NCI-H2196 treated with DMSO at 0.1 percent for 48 hours (cell line): ENCODE measurements around the gene BOLA1.
A peak's percentile ranks its signal among the peaks of the same experiment; 100 is the strongest.
"Not testable (repeated sequence)": the region's sequence is repeated elsewhere in the genome, so short reads cannot be mapped to it uniquely, and the experiment has no call there.

Experiments
- DNase-seq: peaks from one replicate; lab custom pipeline; 2025; ENCODE audit not compliant: unreplicated experiment; lab: John Stamatoyannopoulos, UW

Gene BOLA1, protein sequence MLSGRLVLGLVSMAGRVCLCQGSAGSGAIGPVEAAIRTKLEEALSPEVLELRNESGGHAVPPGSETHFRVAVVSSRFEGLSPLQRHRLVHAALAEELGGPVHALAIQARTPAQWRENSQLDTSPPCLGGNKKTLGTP

DNA sequence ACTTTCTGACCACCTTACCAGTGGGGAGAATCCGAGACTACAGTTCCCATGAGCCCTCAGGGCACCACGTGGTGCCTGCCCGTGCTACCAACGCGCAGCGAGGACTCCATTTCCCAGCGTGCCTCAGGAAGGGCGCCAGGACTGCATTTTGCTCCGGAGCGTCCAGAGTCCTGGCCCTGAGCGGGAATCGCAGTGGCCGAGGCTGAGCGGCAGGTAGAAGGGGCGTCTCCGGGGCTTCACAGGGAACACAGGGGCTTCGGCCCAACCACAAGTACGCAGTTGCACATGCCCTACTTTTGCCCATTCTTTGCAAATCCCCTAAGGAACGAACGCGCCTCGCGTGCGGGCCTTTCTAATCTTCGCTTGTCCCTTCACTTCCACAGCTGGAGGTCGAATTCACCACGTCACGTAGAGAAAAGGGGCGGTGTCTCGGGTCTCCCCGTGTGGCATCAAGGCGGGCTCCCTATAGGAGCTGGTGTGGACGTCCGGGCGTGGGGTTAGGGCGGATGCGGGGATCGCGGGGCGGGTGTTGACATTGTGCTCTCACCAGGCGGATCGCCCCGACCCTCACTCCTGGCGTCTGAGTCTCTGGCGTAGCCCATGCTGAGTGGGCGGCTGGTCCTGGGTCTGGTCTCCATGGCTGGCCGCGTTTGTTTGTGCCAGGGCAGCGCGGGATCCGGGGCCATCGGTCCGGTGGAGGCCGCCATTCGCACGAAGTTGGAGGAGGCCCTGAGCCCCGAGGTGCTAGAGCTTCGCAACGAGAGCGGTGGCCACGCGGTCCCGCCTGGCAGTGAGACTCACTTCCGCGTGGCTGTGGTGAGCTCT is at the start of gene BOLA1:
Gene BOLA1, plus strand, starts transcription at position 109 of the 825 bp plus-strand sequence. Its CDS starts 492 bp downstream, at position 601.
- DNase-seq = peak; percentile 77

DNA sequence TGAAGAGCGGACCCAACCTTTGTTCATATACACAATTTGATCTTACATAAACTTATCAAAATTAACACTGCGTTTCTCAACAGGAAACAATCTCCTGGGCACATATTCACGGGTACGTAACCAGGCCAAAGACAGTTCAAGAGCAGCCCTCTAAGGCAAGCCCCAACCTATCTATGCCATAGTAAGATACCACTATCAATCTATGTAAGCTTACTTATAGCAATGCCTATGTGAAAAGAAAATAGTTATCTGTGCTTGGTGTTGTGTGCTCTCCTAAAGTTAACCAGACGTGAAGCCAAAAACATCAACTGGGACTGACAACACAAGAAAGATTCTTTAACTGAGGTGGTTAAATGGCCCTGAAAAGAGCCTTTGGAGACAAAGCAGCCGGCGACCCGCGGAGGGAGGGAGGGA is 49.4 kb upstream of the BOLA1 start:
- no peak for DNase-seq

DNA sequence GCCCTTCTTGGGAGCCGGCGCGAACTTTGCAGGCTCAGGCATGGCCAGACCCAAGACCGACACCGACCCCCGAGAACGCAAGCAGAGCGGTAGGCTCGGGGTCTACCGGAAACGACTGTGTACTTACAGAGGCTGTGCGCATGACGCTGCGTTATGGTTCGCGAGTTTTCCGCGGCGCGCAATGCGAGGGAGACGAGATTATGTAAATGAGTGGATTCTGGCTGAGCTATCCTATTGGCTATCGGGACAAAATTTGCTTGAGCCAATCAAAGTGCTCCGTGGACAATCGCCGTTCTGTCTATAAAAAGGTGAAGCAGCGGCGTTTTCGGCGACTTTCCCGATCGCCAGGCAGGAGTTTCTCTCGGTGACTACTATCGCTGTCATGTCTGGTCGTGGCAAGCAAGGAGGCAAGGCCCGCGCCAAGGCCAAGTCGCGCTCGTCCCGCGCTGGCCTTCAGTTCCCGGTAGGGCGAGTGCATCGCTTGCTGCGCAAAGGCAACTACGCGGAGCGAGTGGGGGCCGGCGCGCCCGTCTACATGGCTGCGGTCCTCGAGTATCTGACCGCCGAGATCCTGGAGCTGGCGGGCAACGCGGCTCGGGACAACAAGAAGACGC is 48.5 kb upstream of the BOLA1 start:
- not testable (repeated sequence) for DNase-seq

DNA sequence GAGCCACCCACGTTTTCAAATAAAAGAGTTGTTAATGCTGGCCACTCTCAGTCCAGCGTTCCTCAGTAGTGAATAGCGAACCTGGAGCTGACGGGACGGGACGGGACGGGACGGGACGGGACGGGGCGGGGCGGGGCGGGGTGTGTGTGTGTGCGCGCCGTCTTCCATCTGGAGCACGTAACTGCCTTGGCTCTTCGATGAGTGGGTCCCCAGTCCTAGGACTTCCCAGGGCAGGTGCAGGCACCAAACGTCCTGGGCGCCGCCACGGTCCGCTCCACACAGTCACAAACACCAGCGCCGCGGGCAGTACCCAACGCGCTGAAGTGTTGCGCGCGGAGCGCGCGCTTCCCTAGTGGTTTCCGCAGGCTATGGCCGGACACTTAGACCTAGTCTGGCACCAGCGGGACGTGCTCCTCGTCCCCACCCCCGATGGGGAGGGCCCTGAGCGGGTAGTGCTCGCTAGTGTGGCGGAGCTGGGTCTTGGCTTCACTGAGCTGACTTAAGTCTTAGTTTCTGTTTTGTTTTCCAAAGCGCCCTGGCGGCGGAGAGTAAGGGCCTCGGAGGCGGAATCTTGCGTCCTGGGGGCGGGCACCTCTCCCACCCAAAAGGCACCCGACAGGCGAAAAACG is 47.7 kb upstream of the BOLA1 start:
- DNase-seq = not testable (repeated sequence)

DNA sequence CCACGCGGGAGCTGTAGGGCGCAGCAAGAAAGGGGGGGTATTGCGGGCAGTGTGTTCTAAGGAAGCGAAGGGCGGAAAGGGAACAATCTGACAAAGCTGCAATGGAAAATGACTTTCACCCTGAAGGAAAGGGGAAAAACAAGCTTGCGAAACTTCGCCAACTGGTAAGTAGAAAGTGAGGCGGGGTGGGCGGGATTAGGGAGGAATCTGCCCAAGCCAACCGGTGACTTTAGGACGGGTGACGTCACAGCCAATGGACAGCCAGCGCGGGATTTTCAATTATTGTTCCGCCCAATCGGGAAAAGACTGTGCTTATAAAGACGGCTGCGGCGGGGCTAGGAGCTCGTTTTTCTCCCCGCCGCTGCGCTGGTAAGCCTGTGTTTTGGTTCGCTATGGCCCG is 47.1 kb upstream of the BOLA1 start:
- not testable (repeated sequence) for DNase-seq

DNA sequence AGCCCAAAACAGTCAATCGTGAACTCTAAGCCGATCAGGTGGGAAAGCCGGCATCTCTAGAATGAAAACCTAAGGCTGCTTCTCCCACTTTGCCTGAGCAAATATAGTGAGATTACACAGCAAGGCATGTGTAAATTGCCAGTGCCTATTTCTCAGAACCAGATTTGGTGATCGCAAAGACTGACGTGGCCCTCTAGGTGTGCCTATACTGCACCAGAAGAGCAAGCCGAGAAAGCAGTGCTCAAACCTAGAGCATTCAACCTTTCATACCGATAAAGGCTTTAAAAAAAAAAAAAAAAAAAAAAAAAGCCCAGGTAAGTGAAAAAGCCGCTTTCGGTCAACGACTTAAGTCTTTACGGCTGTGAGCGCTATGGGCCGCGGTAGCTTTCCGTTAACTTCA is 39.1 kb upstream of the BOLA1 start:
- DNase-seq = not testable (repeated sequence)

DNA sequence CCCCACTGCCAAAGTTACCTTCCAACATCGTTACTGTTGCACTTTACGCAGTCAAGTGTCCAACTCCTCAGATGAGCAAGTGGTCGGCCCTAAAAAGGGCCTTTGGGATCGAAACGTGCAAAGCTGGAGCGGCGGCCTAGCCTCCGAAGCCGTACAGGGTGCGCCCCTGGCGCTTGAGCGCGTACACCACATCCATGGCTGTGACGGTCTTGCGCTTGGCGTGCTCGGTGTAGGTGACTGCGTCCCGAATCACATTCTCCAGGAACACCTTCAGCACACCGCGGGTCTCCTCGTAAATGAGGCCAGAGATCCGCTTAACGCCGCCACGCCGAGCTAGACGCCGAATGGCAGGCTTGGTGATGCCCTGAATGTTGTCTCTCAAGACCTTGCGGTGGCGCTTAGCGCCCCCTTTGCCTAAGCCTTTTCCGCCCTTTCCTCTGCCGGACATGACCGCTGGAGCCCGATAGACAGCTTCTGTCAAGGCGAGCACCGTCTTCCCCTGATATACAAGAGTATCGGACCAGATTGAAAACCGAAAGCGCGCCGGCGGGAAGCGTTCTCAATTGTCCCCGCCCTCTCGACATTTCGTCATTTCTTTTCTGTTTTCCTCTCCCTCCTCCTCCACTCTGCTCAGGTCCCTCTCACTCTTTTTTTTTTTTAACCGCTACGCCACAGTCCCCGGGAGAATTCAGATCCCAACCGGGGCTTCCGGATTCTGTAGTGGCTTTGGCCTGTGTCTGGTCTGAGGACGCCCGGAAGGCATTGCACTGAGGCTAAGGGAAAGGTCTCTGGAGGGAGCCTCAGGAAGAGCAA is 38.5 kb upstream of the BOLA1 start:
- DNase-seq = not testable (repeated sequence)

DNA sequence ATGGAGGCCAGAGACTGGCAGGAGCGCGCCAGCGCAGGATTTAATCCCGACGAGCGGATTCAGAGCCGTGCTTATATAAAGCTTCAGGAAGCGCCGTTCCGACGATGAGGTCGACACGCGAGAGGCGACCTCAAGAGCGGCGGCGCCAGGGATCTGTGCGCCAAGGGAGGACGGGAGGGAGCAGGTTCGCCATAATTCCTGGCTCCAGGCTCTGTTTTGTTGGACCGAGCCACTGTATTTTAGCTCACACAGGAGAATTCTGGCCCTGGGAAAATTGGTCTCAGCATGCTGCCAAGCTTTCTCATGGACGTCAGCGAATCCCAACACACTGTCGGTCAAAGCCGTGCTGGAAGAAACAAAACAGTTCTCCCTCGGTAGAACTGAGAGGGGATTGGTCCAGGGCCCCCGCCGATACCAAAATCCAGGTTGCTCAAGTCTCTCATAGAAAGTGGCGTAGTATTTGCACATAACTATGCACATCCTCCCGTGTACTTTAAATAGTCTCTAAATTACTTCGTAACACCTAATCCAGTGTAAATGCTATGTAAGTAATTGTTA is 37.8 kb upstream of the BOLA1 start:
- not testable (repeated sequence) for DNase-seq

DNA sequence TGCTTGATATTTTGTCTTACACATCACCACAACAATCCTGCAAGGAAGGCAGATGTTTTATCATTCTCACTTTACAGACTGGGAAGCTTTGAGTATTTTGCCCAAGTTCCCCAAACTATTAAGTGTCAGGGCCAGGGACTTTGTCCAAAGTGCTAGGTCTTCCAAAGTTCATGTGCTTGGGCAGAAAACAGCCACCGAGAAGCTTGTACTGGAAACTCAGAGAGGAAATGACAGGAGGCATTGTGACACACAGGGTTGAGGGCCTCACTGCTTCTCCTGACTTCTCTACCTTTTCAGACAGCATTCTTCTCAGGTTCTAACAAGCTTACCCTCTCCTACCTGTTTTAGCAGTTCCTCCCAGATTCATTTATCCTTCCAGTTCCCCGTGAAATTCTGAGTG is 32.5 kb upstream of the BOLA1 start:
- DNase-seq = not testable (repeated sequence)

DNA sequence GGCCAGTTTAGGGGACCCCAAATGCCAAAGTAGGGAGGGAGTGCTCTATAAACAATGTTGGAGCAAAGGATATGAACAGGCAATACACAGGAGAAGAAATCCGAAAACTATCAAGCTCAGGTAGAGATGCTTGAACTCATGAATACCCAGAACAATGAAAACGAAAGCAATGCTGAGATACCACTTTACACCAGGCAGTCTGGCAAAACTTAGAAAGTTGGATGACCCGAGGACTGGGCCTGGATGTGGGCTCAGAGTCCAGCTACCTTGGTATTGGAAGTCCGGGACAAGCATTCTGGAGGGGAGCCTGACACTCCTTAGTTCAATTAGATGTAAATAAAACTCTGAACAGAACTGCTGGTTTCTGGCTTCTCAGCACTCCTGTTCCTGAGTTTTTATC is 26.3 kb upstream of the BOLA1 start:
- not testable (repeated sequence) for DNase-seq

DNA sequence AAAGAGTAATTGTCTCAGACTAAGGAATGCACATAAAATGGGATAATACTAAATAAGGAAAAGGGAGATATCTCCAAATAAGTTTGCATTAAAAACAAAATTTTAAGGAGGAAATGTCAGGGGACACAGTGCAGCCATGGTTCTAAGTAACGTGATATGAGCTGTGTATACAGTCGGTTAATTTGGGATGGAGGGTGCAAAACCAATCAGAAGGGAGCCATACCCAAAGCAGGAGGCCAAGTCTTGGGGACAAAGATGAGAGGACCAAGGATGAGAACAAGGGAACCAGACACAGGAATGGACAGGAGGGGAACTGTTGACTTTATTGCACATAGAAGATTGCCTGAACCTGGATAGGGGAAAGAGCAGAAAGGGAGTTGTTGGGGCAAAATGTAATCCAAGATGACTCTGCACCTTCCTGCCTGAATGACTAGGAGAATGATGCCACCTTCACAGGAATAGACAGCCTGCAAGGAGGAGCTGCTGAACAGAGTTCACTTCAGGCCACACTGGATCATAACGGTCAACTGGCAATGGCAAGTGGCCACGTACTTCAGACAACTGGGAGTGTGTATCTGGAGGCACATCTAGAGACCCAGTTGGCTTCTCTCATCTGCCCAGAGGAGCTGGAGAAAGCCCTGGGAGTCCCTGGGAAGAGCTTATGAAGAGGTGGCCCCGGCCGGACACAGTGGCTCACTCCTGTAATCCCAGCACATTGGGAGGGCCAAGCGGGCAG is 22.0 kb upstream of the BOLA1 start:
- no peak for DNase-seq

DNA sequence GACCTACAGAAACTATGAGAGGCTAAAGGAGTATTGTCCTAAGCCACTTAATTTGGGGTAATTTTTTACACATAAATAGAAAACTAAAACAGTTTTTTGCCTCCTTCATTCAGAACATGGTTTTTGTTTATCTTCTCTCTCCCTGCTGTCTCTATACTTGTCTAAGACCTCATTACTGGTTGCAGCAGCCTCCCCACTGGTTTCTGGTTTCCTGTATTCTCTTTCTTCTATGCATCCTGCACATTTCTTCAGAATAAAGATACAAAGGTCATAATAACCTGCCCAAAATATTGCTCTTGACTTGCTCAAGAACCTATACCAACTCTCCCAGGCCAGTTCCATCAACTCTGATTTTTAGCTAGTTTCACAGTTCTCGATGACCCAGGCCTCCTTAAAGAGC is 19.8 kb upstream of the BOLA1 start:
- DNase-seq = no peak

DNA sequence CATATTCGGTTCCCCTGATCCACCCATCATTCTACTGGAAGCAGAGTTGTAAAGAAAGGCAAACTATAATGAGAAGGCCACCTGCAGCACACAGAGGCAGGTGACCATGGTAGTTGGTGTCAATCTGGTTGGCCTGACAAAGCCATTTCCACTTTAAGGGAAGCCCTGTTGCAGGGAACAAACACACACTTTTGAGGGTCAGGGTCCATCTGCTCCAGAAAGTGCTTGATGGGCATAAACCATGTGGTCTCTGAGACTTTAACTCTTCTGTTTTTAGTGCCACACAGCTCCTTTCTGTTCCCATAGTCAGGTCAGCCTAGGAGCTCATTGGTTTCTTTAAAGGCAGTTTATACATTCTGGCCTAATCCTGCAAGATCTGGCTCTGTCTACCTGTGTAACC is 17.5 kb upstream of the BOLA1 start:
- no peak for DNase-seq

DNA sequence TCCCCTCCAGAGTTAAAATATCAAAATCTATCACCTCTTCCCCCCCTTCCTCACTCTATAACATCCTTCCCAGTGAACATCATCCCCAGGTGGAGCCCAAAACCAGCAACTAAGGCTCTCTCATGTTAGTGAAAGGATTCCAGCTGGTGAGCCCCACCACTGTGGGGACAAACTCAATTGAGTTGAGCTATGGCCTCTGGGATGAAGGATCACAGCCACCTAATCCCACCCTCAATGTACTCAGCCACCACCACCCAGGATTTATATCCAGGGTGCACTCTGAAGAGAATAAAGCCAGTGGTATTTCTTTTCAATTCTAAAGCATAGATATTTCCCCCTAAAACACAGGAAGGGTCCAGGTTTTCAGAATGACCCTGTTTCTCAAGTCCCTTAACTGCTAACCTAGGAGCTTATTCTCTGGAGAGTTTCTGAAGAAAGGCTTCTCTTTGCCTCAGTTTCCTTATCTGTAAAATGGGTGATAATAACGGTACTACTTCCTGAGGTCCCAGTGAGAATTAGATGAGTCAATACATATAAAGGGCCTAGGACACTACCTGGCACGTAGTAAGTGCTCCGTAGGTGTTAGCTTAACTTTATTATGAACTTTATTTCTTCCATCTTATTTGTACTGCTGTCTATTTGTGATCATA is 15.6 kb upstream of the BOLA1 start:
- no peak for DNase-seq

DNA sequence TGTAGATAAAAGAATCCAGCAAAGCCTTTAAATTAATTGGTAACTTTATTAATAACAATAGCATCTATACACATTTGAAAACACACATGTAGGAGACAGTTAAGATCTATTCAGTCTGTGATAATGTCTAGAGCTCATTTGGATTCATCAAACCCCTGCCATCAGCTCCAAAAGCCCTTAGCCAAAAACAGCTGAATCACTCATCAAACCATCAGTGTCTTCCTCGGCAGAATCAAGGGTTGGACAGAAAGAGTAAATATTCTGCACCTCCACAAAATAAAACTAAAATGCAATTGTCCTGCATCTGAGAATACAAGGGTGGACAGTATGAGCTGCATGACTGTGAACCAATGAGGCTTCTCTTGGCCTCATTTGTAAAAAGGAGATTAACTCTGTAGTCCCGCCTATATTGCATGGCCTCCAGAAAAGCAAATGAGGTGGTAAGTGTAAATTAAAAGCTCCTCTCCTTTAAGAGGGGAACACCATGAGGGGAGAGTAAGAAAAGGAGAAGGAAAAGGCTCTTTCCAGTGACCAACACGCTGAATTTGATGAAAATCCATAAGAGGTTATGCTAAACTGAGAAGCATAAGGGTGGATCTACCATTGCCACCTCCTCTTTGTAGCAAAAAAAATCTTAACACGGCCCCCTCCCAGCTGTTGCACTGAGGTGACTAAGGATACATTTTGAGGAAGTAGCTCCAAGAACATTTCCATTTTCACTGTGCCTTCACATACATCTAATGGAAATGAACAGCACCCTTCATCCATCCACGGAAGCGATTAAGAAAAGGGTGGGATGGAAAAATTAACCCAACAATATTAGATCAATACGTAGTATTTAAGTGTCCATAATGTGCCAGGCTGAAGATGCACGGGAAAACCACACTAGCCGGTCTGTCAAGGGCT is 14.7 kb upstream of the BOLA1 start:
- DNase-seq = peak; percentile 47

DNA sequence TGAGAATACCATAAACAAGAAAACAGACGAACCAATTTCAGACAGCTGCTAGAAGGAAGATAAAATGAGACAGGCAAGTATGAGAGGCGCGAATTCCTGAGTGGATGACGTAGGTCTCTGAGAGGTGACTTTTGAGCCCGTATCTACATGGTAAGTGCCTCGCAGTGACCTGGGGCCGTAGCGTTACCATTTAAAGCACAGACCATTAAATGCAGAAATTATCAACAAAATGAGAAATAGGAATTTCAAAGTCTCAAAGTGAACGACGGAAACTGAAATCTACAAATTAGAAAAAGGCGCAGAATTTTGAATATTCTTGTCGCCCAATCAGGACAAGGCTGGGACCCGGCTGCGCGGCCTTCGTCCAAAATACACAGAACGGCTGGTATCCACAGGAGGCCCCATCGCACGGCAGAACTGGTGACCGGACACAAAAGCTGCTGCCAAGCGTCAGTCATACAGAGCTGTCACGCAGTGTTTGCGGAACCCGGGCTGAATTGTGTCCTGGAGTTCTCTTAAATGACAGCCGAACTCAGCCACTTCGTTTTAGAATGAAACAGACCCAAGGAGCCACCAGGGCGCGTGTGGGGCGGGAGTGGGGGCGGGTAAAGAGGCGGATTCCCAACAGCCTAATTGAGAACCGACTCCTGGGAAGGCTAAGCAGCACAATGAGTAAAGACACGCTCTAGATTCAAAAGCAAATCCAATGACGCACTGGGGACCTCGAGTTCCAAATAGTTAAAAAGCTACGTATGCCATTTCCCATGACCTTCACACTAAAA is 13.8 kb upstream of the BOLA1 start:
- peak; percentile 82 for DNase-seq

DNA sequence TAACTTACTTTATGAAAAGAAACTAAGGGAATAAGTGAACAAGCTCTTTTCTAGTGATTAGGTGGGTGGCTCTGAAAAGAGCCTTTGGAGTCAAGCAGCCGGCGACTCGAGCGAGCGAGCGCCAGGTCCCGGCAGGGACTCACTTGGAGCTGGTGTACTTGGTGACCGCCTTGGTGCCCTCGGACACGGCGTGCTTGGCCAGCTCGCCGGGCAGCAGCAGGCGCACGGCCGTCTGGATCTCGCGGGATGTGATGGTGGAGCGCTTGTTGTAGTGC is 13.3 kb upstream of the BOLA1 start:
- DNase-seq = not testable (repeated sequence)
